GM18873 (cell line): ENCODE measurements around the gene RAC2.

Experiments
- ATAC-seq: cut with Tn5 transposase; IDR thresholded peaks from one replicate; pipeline ENCODE4 v1.9.1; 2021; ENCODE audit warnings: mild to moderate bottlenecking, moderate library complexity, moderate number of reproducible peaks; ENCODE audit not compliant: unreplicated experiment, low FRiP score

Gene RAC2

GRCh38 chr22:37276776-37277175 is 32.7 kb upstream of the RAC2 start:
- no peak for ATAC-seq

DNA sequence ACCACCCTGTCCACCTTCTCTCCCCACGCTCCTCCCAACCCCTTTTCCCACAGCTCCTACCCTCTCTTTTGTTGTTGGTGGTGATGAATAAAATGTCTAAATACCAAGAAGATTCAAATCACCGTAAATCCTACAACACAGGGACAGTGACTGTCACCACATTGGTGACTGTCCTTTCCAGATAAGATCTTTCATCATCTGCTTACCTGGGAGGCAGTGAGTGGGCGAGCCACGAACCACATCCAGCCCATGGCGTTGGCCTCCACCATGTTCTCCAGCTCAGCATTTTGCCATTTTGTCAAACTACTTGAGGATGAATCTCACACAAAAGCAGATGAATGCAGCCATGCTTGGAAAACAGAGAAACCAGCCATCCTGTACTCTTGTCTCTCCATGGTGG is 31.6 kb upstream of the RAC2 start:
- ATAC-seq: no peak

GRCh38 chr22:37275134-37275533 is 31.1 kb upstream of the RAC2 start:
- ATAC-seq: no peak

- no peak for ATAC-seq
Observed at GRCh38 chr22:37274380-37274862, 30.4 kb upstream of the RAC2 start.

- no peak for ATAC-seq
Observed at GRCh38 chr22:37273846-37274225, 29.8 kb upstream of the RAC2 start.

GRCh38 chr22:37273126-37273845 is 29.2 kb upstream of the RAC2 start:
- no peak for ATAC-seq

- ATAC-seq: no peak
Observed at GRCh38 chr22:37270928-37271650, 27.0 kb upstream of the RAC2 start.

DNA sequence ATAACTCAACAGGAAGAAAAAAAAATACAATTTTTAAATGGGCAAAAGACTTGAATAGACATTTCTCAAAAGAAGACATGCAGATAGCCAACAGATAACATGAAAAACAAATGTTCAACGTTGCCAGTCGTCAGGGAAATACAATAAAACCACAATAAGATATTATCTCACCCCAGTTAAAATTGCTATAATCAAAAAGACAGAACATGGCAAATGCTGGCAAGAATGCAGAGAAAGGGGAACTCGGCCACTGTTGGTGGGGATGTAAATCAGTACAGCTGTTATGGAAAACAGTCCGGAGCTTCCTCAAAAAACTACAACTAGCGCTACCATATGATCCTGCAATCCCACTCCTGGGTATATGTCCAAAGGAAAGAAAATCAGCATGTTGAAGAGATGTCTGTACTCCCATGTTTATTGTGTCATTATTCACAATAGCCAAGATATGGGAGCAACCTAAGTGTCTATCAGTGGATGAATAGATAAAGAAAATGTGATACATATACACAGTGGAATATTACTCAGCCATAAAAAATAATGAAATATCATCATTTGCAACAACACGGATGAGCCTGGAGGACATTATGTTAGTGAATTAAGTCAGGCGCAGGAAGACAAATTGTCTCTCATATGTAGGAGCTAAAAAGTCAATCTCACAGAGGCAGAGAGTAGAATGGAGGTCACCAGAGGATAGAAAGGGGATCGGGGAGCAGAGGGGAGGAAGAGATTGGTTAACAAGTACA is 26.0 kb upstream of the RAC2 start:
- ATAC-seq: no peak

DNA sequence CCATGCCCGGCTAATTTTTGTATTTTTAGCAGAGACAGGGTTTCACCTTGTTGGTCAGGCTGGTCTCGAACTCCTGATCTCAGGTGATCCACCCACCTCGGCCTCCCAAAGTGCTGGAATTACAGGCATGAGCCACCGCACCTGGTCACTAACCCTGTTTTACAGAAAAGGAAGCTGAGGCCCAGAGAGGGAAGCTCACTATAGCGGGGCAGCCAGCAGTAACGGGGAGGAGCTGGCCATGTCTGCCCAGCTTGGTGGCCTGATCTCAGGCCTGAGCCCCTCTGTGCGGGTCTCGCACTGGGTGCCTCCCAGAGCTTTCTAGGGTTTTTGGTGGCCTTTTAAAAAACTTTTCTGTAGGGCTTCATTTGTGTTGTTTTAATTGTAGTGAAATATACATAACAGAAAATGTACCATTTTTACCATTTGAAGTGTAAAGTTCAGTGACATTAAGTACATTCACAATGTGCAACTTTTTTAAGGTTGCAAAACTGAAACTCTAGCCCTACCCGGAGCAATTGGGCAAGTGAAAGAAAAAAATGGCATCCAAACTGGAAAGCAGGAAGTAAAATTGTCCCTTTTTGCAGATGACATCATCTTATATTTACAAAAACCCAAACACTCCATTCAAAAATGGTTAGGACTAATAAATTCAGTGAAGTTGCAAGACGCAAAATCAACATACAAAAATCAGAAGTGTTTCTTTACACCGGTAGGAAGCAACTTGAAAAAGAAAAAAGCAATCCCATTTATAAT is 23.8 kb upstream of the RAC2 start:
- no peak for ATAC-seq

DNA sequence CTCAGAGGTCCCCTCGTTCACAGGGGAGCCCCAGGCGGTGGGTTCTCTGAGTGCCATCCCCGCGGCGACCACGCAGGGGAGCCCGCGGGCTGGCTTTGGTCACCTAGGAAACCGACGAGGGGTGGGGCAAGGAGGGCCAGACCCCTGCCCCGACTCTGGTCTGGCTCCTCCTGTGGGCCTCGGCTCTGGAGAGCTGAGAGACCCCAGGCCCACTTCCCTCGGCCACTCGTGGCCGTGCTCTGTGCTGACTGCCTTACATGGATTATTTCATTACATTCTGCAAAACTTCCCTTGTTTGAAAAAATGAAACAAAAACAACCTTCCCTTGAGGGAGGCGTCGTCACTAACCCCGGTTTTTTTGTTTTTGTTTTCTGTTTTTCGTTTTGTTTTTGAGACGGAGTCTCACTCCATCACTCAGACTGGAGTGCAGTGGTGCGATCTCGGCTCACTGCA is 23.1 kb upstream of the RAC2 start:
- peak; percentile 55 for ATAC-seq

- no peak for ATAC-seq
Observed at GRCh38 chr22:37266581-37267134, 22.6 kb upstream of the RAC2 start.

DNA sequence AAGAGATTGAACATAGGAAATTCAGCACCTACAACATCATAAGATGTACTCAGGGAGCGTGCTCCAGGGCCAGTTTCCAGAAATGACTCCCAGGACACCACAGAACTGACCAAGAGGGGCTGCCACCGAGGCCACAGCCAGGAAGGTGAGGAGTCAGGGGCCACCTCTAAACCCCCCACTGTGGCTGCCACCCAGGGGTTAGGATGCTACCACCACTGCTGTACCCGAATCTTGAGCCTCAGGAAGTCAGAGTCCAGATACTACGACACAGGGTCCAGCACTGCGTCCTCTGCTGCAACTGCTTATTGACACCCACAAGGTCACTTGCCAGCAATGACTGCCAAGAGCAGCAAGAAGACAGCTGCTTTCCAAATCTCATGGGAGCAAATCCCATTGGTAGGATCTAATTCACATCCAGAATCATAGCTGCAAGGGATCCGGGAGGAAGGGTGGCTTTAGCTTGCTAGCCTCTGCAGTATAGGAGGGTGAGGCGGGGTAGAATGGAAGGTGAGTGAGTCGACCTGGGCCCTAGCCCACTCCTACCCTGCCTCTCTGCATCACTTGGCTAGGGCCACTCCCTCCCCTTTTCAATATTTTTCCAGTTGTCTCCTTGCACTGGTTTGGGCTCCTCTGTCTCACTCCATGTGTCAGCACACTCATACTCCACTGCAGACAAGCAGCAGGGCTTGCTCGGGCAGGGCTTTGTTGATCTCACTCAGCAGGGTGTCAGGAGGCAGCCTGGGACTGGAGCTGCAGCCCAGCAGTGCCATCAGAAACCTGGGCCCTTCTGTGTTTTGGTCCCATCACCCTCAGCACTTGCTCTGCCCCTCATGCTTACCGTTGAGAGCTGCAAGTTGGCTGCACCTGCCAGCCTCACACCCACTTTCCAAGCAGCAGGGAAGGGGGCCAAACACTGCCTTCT is 20.2 kb upstream of the RAC2 start:
- ATAC-seq: no peak

DNA sequence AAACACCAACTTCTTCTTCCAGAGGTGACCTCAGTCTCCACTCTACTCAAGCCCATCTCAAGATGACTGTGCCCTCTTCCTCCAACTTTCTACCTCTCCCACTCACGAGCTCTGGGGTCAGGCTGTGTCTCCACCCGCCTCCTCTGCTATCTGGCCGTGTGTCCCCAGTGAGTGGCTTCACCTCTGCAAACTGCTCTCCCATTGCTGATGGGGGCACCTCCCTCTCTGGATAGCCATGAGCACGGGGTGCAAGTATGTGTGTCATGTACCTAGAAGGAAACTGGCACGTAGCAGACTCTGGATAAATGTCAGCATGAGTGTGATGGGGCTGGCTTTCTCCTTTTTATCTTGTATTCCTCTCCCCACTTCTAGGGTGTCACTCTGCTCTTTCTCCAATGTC is 18.3 kb upstream of the RAC2 start:
- no peak for ATAC-seq

GRCh38 chr22:37260901-37261336 is 16.9 kb upstream of the RAC2 start:
- ATAC-seq: no peak

DNA sequence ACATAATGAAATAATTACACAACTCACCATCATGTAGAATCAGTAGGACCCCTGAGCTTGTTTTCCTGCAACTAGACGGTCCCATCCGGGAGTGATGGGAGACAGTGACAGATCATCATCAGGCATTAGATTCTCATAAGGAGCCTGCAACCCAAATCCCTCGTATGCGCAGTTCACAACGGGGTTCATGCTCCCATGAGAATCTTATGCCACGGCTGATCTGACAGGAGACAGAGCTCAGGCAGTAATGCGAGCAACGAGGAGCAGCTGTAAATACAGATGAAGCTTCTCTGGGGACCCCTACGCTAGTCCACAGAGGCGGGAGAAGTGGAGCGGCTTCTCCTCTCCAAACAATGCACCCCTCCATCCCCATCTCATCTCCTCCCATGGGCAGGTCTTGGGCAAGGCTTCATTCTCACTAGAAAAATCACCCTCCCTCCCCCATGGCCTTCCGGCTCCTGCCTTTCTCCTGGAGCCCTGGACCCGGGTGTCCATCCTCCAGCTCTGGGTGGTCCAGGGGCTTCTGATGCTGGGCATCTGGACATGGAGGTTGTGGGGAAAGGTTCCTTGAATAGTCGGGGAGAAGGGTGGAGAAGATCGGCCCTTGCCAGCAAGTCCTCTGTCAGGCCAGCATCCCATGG is 16.2 kb upstream of the RAC2 start:
- ATAC-seq: no peak

DNA sequence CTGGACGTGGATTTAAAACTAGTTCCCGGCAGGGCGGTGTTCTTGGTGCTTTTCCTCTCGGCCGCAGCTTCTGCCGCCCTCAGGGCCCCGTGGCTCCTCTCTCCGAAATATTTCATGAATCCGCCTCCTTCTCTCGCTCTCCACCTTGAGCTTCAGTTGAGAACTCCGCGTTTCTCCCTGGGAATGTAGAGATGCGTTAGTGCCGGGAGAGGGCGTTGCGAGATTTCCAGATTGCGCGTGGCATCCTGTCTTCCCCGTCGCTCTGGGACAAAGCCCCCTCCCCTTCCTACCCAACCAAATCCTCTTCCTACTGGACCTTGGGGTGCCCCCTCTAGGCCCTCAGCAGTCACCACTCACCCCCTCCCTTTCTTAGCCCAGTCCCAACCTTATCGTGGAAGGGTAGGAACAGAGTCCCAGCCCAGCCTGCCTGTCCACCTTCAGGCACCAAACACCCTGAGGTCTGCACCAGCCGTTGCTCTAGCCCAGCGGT is 15.5 kb upstream of the RAC2 start:
- ATAC-seq: no peak

DNA sequence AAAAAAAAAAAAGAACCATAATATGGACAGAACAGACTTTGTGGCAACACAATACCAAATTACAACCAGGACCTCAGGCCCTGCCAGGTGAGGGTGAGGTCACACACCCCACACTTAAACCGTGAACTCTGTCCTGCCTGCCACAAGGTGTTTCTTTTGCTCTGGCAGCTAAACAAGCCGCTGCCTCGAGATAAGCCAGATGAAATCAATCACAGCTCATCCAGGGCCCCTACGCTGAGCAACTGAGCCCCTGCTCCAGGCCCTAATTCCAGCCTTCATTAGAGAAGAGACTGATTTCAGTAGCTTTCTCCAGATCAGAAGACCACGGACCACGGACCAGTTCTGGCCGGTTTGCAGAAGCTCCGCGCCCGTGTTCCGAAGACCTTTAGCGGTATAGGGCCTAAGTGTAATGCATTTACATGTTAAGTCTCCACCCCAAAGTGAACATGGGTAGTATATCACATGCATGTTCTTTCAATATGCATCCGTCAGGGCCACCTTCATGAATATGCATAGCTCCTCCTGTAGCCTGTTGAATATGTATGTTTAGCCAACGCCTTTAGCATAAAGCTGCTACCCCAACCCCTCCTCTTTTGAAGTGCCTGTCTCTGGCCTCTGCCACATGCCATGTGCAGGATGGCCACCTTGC is 14.8 kb upstream of the RAC2 start:
- ATAC-seq: no peak
